Suprapubic skin (tissue), 4 donors: ENCODE data around the gene CD14.

Experiments used
- CTCF ChIP-seq, 2 donors: fragments of 200-600 bp in 1 of 2; fragments of 450-650 bp in 1 of 2; sonication (generic) in 1 of 2; IDR thresholded peaks; one replicate each; pipeline ENCODE4 v1.5.1; 2016 to 2019; ENCODE audit warnings: antibody characterized with exemption in 2 of 2, mild to moderate bottlenecking in 1 of 2, moderate library complexity in 1 of 2
- POLR2A ChIP-seq, 2 donors: fragments of 450-650 bp; IDR thresholded peaks; one replicate each; pipeline ENCODE4 v1.6.1; 2017; ENCODE audit warnings: antibody characterized with exemption in 2 of 2, mild to moderate bottlenecking in 2 of 2, moderate library complexity in 2 of 2
- POLR2AphosphoS5 ChIP-seq, 3 donors: sonication (generic); formaldehyde crosslinking; IDR thresholded peaks; one replicate each; pipeline ENCODE4 v1.6.1; 2017; ENCODE audit warnings: antibody characterized with exemption in 3 of 3

- no peak for TF ChIP-seq CTCF (IDR thresholded peaks at IDR 0.05)
- TF ChIP-seq POLR2AphosphoS5 (IDR thresholded peaks at IDR 0.05), result no peak
- no peak for TF ChIP-seq POLR2A (IDR thresholded peaks at IDR 0.05)
Measured at GRCh38 chr5:140602147-140602546, 30.8 kb downstream of the CD14 start.
